HG02678 (cell line): ENCODE data around the gene NEDD9.

Source experiments
- ATAC-seq: cut with Tn5 transposase; IDR thresholded peaks from one replicate; pipeline ENCODE4 v1.9.1; 2021; ENCODE audit warnings: mild to moderate bottlenecking, moderate library complexity; ENCODE audit not compliant: unreplicated experiment

The NEDD9 gene, protein sequence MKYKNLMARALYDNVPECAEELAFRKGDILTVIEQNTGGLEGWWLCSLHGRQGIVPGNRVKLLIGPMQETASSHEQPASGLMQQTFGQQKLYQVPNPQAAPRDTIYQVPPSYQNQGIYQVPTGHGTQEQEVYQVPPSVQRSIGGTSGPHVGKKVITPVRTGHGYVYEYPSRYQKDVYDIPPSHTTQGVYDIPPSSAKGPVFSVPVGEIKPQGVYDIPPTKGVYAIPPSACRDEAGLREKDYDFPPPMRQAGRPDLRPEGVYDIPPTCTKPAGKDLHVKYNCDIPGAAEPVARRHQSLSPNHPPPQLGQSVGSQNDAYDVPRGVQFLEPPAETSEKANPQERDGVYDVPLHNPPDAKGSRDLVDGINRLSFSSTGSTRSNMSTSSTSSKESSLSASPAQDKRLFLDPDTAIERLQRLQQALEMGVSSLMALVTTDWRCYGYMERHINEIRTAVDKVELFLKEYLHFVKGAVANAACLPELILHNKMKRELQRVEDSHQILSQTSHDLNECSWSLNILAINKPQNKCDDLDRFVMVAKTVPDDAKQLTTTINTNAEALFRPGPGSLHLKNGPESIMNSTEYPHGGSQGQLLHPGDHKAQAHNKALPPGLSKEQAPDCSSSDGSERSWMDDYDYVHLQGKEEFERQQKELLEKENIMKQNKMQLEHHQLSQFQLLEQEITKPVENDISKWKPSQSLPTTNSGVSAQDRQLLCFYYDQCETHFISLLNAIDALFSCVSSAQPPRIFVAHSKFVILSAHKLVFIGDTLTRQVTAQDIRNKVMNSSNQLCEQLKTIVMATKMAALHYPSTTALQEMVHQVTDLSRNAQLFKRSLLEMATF

DNA sequence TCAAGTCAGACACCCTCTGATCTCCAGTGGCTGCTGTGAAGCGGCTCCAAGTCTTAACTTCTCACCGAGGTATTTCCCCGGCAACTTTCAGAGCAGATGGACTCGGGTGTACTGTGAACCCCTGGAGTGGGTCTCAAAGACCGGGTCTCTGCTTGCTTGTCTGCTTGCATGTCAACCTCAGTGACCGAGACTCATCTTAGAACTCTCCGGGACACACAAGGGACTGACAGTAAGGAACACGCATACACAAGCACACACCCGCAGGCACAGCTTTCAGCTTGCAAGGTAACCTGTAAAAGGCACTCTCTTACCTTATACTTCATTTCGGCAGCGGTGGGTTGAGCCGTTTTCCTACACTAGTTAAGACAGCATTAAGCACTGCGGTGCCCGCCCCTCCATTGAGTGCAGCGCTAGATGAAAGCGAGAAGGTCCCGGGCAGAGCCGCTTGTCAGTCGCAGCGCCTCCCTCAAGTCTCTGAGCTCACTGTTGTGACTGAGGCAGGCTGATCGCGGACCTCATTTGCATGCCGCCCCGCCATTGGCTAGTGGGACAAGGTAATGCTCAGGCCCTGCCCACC lies at the start of gene NEDD9:
Gene NEDD9, minus strand, starts transcription at position 476 of the 577 bp plus-strand sequence. Its CDS starts 153 bp downstream, at position 323.
- ATAC-seq: peak; percentile 99

DNA sequence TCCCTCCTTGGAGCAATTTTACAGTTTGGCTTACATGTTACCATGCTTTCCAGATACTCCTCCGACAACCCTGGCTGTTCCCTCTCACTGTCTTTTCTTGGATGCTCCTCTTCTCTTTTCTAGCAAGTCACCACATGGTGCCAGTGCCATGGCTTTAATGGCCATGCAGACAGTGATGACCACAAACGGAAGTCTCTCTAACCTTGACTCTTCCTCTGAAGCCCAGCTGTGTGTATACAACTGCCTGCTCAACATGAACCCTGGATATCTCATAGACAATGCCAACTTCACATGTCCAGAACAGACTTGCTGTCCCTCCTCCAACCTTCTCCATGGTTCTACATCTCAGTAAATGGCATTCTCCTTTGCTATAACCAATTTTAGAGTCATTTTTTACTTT lies 49.8 kb upstream of the NEDD9 start:
- no peak for ATAC-seq

DNA sequence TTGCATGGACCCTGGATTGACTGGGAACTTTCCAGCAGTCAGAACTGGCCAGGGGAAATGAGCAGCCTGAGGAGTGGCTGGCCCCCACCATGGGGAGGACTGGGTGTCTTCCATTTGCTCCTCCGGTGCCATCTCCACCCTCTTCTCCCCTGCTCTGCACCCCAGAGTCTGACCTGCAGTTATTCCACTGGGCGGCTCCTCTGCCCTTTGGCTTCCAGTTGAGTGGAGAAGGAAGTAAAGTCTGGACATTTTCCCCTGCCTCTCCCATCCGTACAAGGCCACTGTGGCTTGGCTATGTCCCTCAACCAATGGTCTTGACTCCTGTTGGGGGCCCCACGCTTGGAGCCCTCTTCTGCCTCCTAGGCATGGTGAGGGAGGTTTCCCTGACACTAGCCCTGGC lies 47.9 kb upstream of the NEDD9 start:
- ATAC-seq: no peak

DNA sequence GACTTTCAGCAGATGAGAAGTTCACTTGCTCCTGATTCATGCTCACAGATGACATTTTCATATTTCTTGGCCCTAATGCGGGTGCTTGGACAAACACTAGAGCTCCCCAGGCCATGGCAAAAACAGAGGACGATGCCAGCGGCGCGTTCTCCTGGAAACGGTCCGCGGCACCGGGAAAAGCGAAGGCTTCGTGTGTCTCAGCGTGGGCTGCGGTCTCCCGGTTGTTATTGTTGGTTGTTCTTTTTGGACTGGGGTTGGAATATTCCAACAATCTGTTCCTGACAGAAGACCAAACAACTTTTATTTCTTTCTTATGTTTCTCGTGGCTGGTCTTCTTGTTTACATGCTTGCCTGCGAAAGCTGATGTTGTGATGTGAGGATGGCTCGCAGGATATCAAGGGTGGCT lies 46.8 kb upstream of the NEDD9 start:
- no peak for ATAC-seq

DNA sequence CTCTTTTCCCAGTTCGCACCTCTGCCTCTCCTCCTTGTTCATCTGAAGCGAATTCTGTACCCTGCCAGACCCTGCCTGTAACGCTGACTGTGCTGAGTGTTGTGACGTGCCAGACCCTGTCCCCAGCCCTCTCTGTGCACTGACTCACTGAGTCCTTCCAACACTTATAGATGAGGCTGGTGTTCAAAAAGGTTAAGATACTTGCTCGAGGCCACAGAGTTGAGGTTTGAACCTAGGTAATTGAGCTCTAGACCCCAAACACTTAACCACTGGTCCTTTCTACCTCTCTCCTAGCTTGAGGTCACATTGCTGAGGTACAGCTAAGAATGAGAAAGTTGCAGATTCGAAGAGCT lies 45.7 kb upstream of the NEDD9 start:
- no peak for ATAC-seq

DNA sequence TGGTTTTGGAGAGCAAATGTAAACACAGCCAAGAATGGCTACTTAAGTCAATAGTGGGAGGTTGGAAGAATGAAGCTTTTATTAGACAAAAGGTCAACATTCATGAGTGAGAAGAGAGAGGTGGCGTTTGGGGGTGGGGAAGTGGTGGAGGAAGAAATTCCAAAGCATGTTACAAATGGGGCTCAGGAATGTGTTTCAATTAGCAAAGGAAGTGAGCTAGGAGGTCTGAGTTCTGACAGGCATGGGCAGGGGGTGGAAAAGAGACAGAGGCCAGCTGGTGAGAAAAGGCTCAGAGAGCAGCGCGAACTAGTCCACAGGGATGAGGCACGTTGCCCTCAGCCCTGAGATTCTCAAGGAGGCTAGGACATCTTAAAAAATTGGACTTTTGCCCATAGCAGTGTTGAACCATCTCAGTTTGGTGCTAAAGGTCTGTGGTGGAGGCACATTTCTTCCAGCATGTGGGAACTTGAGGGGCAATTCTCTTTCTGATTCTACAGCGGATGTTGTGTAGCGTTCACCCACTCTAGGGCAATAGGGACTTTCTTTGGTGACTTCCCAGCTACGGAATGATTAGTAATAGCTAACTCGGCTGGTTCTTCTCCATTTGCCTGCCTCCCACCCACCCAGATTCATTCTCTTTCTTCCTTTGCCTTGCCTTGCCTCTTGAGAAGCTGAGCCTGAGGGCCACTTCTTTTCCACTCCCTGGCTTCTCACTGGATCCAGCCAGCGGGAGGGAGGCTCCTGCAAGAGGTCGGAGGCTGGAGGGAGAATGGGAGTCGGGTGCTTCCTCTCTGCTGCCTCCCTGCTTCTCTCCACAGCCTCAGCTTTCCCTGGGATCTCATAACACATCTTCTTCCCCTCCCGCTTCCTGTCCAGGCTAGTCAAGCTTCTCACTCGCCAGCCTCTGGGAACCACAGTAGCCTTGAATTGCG lies 45.1 kb upstream of the NEDD9 start:
- peak; percentile 47 for ATAC-seq

DNA sequence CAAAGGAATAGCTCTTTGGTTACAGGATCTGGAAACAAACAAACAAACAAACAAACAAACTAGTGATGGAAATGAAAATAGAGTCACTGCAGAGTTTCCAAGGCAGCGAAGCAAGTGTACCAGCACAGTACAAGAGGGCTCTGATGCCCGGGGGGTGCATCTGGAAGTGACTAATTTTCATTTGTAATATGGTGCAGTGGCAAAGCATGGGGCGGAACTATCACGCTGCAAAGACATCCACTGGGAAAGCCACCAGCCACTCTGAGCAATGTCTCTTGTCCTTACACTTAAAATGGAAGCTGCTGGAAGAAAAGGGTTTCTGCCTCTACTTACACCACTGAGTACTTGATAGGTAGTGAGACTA lies 44.4 kb upstream of the NEDD9 start:
- ATAC-seq: no peak

DNA sequence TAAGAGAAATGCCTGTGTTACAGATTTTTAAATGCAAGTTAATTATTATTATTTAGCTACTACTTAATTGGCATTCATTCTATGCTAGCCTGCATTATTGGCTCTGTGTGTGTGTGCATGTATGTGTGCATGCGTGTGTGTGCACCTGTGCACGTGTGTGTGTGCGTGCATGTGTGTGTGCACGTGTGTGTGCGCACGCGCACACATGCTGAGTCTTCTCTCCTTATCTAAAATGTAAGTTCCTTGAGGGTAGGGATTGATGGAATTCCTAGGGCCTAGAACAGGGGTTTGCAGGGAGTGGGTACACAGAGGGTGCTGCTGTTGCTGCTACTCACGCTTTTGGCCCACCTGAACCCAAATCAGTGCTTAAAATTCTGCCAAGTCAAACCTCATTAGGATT lies 43.8 kb upstream of the NEDD9 start:
- no peak for ATAC-seq

DNA sequence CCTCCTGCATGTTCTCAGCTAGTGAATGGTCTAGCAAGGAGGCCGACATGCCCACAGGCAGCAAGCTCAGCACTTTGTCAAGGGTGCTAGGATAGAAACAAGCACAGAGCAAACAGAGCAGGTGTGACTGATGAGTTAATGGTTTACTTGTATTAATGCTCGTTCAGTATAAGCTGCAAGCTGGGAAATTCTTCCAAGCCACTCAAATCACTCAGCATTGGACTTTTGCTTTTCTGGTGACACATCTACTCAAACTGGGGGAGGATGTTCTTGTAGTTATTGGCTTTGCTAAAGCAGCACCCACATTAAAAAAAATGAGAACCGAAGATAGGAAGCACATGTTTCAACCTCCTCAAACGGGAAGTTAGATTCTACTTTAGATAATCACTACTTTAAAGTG lies 43.1 kb upstream of the NEDD9 start:
- peak; percentile 78 for ATAC-seq

DNA sequence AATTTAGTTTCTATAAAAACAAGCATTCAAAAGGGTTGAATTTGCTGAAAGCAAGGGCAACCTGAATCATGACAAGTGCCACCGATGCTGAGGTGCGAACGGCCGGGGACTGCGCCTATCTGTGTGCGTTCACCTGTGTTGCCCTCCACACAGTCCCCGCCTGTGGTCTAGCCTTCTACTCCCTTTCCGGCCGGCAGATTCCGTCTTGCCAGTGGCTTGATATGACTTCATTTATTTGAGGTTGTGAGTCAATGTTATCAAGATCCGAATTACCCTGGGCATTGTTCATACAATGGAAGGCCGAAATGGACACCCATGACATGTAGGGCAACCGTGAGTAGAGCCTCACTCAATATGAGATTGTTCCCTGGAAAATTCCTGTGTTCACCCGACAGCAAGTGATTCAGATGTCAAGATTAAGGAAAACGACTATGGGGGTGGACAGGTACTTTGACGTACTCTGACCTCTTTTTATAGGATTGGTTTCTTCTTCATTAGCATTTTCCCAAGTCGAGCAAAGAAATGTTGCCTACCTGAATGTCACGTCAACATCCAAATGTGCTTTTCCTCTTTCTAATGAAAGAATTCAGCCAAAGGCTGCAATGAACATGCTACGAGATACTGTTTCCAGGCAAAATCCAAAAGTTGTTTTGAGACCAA lies 41.1 kb upstream of the NEDD9 start:
- ATAC-seq: no peak

DNA sequence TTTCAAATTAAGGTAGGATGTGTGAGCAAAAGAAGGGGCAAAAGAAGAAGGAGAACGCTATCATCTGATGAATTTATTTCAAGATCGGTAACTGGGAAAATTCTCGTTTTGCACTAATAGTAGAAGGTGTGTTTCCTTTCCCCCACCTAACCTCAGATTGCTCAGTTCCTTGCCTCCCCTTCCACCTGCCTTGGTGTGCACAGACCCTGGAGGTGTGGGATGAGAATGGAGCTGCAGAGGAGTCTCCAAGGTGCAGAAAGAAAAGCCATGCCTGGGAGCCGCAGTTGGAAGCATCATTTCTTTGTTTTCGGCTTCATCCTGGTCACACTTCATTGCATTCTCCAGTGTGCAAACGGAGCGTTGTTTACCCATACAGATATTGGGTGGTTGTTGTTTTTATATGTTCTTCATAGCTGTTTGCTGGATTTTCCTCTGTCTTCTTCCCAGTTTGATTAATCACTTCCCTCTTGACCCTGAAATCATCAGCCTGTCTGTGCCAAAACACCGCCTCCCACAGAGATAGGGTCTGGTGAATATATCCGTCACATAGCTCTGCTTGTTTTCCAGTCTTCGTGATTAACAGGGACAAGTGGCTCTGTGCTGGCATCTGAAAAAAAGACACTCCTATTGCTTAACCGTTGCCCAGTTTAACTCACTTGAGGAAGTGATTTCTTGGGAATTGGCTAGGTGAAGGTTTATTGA lies 40.2 kb upstream of the NEDD9 start:
- no peak for ATAC-seq

DNA sequence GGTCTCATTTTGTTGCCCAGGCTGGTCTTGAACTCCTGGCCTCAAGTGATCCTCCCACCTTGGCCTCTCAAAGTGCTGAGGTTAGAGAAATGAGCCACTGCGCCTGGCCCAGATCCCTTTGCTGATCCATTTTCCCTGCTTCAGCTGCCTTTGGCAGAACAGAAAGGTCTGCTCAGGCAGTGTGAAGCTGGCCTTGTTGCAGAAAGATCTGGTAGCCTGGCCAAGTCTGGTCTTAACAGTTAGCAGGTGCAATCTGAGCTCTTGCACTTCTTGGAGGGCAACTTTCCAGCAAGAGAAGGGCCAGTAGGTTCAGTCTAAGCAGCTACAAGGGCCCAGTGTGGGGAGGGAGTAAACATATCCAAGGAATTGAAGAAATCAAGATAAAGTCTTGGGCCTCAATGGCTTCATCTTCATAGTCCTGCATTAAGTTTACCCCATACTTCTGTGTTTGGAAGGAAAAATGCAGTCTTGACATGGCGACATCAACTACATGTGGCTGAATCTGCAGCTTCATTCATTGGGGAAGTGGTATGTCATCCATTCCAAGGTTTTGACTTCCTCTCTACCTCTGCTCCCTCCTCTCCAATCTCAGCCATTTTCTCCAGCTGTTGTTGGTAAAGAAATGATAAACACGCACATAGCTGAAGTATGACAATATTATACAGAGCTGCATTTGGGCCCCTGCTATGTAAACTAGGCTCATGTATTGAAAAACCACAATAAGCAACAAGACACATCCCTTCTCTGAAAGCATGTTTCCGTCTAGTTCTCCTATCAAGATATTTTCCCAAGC lies 39.0 kb upstream of the NEDD9 start:
- no peak for ATAC-seq

DNA sequence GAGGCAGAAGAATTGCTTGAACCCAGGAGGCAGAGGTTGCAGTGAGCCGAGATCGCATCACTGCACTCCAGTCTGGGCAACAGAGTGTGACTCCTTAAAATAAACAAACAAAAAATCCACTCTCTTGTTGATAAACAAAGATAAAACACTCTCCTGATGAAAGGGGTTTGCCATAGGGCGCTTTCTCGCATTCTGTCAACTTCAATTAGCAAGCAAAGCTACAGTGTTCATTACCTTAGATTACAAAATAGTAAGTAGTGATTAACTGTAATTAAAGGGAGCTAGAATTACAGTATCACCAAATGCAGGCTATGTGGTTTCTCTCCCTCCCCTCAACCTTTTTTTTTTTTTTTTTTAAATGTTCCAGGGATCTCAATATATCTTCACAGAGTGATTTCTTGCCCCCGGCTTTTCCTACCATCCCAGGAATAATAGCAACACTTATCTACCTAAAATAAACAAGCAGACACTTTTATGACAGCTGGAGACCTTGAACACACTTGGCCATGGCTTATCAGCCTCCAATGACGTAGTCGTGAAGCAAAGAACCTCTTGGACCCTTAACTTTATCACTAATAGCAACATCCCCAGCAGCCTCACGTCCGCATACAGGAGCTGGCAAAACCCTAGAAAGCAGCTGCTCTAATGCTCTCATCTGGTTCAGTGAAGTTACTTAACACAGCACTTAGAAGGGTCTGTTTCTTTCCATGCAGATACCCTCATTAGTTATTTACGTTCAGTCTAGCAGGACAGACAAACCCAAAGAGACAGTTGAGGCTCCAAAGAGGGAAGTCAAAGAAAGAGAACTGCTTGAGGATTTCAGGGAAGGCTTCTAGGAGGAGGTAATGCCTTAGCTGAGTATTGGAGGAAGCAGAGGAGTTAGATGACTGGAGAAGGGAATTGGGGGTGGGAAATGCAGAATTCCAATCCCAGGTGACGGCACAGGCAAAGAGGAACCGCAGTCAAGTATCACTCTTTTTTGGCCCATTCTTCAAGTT lies 37.9 kb upstream of the NEDD9 start:
- no peak for ATAC-seq

DNA sequence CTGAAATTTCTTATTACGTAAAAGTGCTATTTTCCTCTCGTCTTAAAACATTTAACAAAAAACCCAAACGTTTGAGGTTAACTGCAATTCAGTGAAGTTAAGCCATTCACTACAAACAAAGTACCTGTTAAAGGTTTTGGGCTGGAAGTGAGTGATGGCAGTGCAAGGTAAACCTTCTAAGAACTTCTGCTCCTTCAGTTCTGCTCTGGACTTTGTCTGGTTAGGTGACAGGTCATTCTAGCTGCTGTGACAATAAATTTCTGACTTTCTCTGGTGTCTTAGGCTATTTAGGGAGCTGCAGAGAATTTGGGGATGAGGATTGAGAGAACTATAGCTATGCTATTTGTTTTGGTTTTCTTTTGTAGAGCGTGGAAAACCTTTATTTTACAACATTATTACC lies 36.5 kb upstream of the NEDD9 start:
- ATAC-seq: no peak

DNA sequence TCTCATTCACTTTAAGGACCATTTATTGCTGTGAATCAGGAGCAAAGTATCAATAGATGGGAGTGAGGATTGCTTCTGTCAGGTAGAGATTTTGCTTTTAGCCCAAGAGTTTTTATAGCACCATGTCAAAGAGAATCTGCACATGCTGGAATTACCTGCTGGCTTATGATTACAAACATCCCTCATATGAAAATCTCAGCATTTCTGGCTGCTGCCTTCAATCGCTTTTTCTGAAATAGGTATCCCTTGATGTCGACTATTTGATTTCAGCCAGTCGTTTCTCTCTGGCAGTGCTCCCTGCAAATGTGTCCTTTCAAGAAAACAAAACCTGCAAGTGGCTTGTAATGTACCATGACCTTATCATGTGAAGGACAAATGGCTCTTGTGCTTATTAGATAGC lies 34.5 kb upstream of the NEDD9 start:
- no peak for ATAC-seq

DNA sequence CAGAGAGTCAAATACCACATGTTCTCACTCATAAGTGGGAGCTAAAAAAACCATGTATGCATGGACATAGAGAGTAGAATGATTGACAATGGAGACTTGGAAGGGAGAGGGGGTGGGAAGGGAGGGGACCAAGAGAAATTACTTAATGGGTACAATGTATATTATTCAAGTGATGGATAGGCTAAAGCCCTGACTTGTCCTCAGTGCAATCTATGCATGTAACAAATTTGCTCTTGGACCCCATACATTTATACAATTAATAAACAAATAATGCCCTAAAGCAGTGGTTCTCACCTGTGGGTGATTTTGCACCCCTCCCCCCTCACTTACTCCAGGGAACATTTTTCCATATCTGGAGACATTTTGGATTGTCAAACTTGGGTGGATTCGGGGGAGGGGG lies 33.5 kb upstream of the NEDD9 start:
- no peak for ATAC-seq

DNA sequence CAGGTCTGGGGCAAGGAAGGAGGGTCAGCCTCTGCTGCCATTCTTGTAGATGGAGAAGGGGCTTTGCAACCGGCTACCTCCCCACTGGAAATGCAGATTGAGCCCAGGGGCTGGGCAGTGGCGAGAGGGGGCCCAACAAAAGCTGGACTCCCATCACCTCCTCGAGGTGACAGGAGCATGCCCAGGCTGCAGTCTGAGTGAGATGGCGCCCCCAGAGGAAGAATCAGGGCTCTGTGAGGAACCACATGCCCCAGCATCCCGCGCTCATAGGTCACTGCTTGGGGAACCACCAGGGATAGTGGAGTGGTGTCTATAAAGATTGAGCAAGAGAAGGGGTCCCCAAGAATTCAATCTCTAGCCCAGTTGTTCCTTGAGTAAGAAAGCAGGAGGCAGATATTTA lies 31.6 kb upstream of the NEDD9 start:
- ATAC-seq: no peak

DNA sequence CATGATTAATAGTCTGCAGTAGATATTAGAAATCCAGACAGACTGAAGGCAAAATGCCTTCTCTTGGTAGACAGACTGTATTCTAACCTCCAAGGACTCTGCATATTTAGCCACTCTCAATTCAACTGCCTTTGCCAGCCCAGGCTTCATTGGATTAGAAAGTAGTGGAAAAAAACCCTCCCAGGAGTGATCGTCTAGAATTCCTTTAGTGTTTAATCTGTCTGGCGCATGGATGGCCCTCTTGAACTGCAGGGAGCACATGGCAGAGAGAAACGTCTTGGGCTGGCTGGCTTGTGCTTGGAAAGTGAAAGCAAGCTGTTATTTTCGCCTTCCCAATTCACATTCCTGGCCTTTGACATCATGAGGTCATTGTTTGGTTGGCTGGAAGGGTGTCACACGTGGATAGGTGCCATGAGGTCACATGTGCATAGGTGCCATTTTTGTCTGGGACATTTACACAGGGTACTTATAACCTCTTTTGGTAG lies 30.9 kb upstream of the NEDD9 start:
- ATAC-seq: no peak
